ENCODE measurements around the gene RAD21L1. TPM values are rescaled to one million over a fixed set of nuclear protein-coding genes. Genes with fewer than 3 reads are reported as not detected.
A peak's percentile ranks its signal among the peaks of the same experiment; 100 is the strongest.

Gene RAD21L1
- total RNA-seq, 2 donors from 2014 or later = not detected

GRCh38 chr20:1300083-1300840 is 74.4 kb downstream of the RAD21L1 start:
- H3K4me1 Mint-ChIP-seq = peaks cover 19% of the 10 kb centered on the region
- H3K4me3 Mint-ChIP-seq = peak overlapping the region; percentile 44
- DNase-seq = no peak
- no peaks in the 10 kb centered on the region for H3K9me3 ChIP-seq (ENCODE audit: control insufficient read depth, low read length, poor library complexity, severe bottlenecking)
- H3K36me3 Mint-ChIP-seq (ENCODE audit: low read depth) = peaks cover 2% of the 10 kb centered on the region
- H3K27me3 Mint-ChIP-seq = no peaks in the 10 kb centered on the region
- H3K27ac Mint-ChIP-seq = peak overlapping the region; percentile 93
- ATAC-seq = no peak

GRCh38 chr20:1301031-1301529 is 75.2 kb downstream of the RAD21L1 start:
- H3K27me3 Mint-ChIP-seq = no peaks in the 10 kb centered on the region
- H3K9me3 ChIP-seq (ENCODE audit: control insufficient read depth, low read length, poor library complexity, severe bottlenecking) = no peaks in the 10 kb centered on the region
- peak overlapping the region; percentile 93 for H3K27ac Mint-ChIP-seq
- peak; percentile 77 for ATAC-seq
- H3K36me3 Mint-ChIP-seq (ENCODE audit: low read depth) = peaks cover 6% of the 10 kb centered on the region
- DNase-seq = no peak
- peak overlapping the region; percentile 44 for H3K4me3 Mint-ChIP-seq
- peaks cover 19% of the 10 kb centered on the region for H3K4me1 Mint-ChIP-seq

DNA sequence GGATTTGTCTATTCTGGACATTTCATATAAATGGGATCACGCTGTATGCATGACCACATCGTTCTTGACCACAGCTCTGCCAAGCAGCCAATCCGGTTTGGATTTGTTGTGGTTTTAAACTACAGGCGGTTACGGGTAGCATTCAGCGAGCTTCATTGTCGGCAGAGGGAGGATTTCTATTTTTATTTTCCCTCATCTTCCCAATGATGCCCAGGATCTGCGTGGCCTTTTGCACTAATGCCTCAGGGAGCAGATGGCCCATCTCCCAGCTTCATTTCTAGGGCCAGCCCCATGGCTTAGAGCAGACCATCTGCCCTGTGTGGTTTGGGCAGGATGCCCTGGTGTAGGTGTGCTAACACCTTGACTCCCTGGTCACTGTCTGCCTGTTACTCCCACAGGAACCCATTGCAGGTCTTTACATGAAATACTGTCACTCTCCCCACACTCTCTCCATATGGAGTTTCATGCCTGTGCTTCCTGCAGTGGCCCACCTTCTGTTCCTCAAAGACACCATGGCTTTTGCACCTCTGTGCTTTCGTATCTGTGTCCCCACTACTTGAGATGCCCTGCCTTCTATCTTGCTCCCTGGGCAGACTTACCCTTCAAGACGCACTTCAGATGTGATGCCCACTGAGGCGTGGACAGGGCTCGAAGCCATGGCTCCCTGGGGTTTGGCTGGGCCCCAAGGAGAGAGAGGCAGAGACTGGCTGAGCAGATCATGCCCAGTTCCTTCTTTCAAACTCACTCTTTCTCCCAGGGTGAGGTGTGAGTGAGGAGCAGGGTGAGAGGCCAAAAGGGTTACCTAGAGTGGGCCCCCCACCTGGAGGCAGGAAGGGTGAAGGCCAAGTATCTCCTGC is 77.1 kb downstream of the RAD21L1 start:
- Mint-ChIP-seq H3K27me3 (no peaks in the 10 kb centered on the region), H3K36me3 (ENCODE audit: low read depth) (peaks cover 6% of the 10 kb centered on the region), H3K4me3 (no peak overlapping the region), H3K27ac (no peak overlapping the region), H3K4me1 (peaks cover 16% of the 10 kb centered on the region)
- H3K9me3 ChIP-seq (ENCODE audit: control insufficient read depth, low read length, poor library complexity, severe bottlenecking) = no peaks in the 10 kb centered on the region
- DNase-seq (no peak), ATAC-seq (no peak)

DNA sequence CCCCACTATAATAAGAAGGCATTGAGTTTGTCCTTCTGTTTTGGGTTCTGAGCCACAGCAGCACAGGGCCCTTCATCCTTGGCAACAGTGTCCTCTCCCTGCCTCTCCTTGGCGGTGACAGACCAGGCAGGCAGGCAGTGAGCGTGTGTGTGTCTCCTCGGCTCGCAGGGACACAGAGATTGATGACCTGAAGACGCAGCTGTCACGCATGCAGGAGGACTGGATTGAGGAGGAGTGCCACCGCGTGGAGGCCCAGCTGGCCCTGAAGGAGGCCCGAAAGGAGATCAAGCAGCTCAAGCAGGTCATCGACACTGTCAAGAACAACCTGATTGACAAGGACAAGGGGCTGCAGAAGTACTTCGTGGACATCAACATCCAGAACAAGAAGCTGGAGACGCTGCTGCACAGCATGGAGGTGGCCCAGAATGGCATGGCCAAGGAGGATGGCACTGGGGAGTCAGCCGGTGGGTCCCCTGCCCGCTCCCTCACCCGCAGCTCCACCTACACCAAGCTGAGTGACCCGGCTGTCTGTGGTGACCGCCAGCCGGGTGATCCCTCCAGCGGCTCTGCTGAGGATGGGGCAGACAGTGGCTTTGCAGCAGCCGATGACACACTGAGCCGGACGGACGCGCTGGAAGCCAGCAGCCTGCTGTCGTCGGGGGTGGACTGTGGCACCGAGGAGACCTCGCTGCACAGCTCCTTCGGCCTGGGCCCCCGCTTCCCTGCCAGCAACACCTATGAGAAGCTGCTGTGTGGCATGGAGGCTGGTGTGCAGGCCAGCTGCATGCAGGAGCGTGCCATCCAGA is 79.1 kb downstream of the RAD21L1 start:
- Mint-ChIP-seq H3K27ac (no peak overlapping the region), H3K36me3 (ENCODE audit: low read depth) (peaks cover 6% of the 10 kb centered on the region), H3K4me3 (no peak overlapping the region), H3K4me1 (peaks cover 13% of the 10 kb centered on the region), H3K27me3 (no peaks in the 10 kb centered on the region)
- DNase-seq (no peak), ATAC-seq (no peak)
- H3K9me3 ChIP-seq (ENCODE audit: control insufficient read depth, low read length, poor library complexity, severe bottlenecking) = no peaks in the 10 kb centered on the region

Other genes starting within 250 kb of the RAD21L1 start
- not detected for gene RSPO4, start 223.7 kb upstream of the RAD21L1 start, total RNA-seq
- 100 to 1,000 TPM in 1 of 2 donors, 10 to 100 TPM in 1; 97.6 to 114 TPM for gene PSMF1, start 107.4 kb upstream of the RAD21L1 start, total RNA-seq
- gene TMEM74B, start 41.1 kb upstream of the RAD21L1 start, total RNA-seq = under 1 TPM in 1 of 2 donors, not detected in 1; 0.32 TPM
- gene C20orf202, start 22.6 kb upstream of the RAD21L1 start, total RNA-seq = under 1 TPM; 0.22 to 0.68 TPM
- 1 to 10 TPM; 6.7 to 9.4 TPM for gene SNPH, start 40.2 kb downstream of the RAD21L1 start, total RNA-seq
- 1 to 10 TPM; 1.2 to 2.3 TPM for gene SDCBP2, start 103.1 kb downstream of the RAD21L1 start, total RNA-seq
- gene FKBP1A, start 167.0 kb downstream of the RAD21L1 start, total RNA-seq = 100 to 1,000 TPM in 1 of 2 donors, 10 to 100 TPM in 1; 77.9 to 113 TPM
- gene NSFL1C, start 240.8 kb downstream of the RAD21L1 start, total RNA-seq = 10 to 100 TPM; 57.7 to 63.1 TPM

All from T-helper 17 cell (primary cell).